SIG-M5 treated with dmso at 0.1 percent for 504 hours (cell line): ENCODE data around the gene C1orf105.
"Not testable (repeated sequence)": the region's sequence is repeated elsewhere in the genome, so short reads cannot be mapped to it uniquely, and the experiment has no call there.

Source experiments
- DNase-seq: peaks from one replicate; lab custom pipeline; 2025; ENCODE audit not compliant: unreplicated experiment; lab: John Stamatoyannopoulos, UW

Gene C1orf105, protein sequence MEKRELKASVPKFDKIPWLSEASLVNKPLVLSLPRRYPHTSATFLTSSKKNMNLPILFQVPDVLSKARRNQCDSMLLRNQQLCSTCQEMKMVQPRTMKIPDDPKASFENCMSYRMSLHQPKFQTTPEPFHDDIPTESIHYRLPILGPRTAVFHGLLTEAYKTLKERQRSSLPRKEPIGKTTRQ

DNA sequence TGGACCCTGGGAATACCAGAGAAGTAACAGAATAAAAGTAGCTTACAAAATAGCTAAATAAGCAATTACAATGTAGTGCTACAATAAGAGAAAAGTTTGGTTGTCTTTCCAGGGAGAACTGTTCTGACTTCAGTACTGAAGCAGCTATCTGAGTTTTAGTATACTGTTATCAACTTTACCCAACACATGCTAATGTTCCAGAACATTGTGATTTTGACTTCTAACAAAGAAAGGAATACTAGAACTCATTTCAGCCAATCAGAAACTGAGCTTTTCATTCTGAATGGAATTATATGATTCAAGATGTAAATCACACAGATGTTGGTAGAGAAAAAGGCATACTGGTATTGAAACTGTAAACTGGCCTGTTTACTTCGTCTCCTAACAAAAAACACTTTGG is at the start of gene C1orf105:
TSS of gene C1orf105 (plus strand) at position 301 of the 400 bp plus-strand sequence. CDS start 201 bp downstream, outside the sequence.
- DNase-seq: no peak

DNA sequence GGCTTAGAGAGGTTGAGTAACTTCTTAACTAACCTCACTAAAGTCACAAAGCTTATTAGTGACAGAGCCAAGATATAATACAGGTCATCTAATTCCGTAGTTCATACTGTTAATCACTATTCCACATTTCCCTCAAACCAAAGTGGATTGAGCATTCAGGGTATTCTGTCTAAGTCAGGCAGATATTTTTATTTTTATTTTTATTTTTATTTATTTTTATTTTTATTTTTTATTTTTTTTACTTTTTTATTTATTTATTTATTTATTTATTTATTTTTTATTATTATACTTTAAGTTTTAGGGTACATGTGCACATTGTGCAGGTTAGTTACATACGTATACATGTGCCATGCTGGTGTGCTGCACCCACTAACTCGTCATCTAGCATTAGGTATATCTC is 48.8 kb upstream of the C1orf105 start:
- not testable (repeated sequence) for DNase-seq

DNA sequence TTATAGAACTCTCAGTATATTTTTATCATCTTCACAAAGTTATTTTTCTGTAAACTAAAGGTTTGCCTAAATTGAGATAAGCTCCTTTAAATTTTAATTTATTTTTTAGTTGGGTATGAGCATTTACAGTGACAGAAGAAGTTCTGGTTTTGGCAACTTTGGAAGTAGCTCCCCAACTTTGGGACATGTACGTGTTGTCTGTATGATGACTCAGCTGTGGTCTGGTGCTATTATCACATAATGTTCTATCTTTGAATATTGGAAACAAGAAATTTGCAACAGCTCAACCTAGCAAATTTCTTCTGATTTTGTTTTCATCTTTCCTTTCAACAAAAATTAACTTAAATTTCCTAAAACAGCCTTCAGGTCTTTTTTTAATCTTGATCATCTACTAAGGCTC is 46.6 kb upstream of the C1orf105 start:
- no peak for DNase-seq

DNA sequence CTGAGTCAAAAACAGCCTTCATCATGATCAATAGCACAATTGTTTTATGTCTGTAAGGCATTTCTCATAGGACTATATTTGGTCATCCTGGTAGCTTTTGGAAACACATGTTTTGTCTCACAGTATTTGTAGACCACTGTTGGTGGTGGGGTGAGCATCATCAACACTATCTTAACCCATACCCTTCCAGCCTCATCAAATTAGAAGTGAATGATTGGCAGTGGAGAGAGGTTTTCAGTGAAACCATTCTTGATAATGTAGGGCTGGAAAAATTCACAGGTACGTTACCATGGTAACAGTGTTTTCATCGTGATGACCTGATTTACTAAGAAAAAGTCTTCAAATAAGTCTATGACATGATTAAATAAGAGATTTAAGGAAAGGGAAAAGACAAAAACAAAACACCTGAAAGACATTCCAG is 45.3 kb upstream of the C1orf105 start:
- no peak for DNase-seq

DNA sequence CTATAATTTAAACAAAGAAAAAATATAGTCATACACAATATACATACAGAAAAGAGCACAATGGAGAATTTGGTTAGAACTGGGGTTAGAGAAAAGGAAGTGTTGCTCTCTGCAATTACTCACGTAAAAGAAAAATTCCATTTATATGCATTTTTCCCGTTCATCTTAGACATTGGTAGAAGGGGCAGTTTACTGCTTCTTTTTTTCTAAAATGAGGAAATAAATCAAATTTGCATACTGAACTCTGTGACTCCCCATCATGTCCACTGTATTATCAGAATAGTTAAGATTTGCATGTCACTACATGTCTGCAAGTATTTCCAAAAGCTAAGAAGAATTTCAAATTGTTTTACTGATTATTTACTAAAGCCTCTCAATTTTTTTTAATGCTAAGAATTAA is 44.1 kb upstream of the C1orf105 start:
- DNase-seq: no peak

DNA sequence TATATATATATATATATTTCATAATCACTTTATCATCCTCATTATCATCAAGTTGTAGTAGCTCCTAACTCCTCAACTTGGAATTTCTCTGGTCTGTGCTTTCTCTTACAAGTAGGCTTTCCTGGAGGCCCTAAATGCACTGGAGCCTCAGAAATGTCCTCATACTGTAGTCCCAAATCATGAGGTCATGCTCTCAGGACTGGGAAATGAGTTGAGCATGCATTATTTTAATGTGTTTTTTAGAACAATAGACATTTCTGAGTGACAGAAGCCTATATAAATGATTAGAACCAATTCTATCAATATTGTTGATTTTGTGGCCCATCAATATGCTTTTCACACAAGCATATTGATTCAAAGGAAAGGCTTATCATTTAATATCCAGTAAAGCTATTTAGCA is 42.9 kb upstream of the C1orf105 start:
- no peak for DNase-seq

DNA sequence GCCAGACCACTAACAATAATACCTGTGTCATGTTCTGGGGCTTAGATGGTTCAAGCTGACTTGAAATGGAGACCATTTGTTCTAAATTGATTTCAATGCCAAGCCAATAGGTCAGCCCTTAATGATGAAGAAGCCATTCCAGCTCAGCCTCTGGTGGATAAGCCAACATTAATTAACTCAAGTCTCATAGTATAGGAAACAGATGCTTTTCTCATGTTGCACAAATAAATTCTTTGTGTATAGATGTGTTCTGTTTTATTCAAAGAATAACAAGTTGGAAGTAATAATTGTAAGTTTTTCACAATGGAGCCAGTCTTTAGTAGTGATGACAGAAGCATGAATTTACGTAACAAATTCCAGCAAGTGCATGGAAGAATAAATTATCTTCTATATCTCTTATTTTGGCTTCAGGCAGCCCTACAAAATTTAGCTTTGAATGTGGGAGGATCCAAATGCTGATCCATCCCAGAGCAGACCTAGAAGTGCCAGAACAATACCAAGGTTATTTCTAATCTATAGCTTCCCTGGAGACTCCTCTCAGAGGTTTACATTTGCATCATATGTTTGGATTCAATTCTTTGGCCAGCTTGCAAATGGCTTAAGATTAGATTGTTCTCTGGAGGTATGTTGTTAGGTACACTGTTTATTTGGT is 42.2 kb upstream of the C1orf105 start:
- no peak for DNase-seq

DNA sequence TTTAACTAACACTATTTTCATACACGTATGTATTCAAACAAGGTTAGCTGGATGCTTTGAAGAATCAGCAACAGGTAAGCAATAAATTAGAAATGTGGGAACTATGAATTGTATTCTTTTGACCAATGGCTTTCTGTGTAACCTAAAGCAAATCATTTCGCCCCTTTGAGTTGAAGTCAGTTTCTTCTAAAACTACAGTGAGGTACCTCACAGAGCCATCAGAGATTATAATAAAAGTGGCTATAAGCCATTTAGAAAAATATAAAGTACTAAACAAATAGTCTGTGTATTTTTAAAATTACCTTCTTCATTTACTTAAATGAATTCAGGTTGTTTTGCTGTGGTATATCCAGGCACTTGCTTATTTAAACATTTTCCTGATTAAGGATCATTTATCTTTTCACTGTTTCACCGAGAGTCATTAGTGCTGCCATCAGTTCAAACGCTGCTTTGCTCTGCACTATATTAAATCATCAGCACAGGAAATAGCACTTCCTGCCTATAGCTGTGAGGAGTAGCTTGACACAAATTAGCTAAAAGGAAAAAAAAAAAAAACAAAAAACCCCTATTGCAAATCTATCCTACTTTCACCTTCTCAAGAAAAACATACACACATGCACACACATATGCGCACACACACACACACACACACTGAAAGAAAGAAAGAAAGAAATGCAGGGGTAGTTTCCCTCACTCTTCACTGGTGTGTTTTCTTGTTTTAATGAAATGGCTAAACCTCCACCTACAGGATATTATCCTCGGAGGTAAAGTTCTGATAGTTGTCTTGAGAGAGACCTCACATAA is 39.8 kb upstream of the C1orf105 start:
- no peak for DNase-seq

DNA sequence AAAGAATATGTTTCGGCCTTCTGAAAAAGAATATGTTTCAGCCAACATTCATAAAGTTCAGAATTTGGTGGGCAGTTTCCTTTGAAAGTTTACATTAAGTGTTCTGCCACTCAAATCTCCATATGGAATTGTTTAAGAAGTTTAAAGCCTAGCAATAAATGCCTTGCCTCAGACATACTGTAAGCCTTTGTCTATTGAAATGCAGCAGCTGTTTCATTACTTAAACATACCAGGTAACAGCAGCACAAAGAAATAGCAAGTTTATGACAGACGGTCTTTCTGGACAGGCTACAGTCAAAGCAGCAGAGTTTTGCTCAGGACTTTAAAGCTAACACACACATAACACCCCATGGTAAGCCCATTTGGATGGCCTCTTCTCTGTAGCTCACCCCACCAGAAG is 38.5 kb upstream of the C1orf105 start:
- DNase-seq: no peak

DNA sequence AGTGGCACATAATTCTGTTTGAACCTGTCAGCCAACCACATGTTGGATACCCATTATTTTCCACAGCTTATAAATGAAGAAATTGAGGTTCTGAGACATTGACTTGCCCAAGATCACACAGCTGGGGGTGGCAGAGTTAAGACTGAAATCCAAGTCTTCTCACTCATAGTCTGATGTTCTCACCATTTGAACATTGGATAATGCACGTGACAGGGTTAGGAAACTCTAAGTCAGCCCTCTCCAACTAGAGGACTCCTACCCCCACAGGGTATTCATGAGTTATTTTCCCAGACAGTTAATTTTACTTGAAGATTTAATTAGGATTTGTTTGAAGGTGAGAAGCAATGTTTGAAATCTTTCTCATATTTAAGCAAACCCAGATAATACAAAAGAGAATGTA is 38.1 kb upstream of the C1orf105 start:
- no peak for DNase-seq

DNA sequence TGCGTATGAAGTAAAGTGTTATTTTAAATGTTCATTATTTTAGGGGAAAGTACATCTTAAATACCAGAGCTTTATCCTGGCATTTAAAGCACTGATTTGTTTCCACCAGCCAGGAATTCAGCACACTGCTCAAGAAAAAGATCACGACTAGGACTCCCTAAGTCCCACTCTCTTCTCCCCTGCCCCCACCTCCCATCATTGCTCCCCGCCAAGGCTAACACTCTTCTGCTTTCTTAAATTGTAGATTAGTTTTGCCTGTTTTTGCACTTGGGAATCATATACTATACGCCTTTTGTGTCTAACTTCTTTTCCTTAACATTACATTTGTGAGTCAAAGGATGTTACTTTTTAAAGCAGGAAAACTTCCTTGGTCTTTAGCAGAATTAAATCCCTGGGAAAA is 37.5 kb upstream of the C1orf105 start:
- no peak for DNase-seq

DNA sequence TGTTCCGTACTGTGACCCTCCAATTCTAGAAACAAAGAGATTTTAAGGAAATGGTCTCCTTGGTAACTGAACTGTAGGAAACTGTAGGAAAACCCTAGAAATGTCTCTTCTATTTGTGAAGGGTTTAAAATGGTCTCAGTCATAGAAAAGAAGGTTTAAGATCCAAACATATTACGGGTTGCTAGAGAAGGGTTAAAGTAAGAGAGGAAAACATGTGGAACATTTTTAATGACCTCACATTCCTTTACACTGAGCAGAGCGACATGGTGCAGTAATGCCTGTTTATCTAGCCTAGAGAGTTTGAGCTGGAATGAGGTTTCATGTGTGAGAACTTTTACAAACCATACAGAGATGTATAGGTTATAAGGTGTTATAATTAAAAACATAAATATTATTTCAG is 36.9 kb upstream of the C1orf105 start:
- no peak for DNase-seq

DNA sequence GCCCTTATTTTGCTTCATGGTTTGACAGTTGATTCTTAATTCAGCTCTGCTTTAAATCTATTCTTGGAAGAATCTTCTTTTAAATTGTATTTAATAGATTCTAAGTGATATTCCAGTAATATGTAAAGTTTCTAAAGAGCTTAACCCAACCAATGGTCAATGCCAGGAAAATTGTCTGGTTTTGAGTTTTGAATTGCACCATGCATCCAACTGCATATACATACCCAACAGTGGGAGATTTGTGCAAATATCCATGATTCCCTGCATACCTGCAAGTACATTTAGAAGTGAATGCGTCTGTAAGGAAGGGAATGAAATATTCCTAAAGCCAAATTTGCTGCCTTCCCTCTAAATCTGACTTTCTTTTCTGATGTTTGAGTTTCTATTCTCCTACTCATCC is 35.8 kb upstream of the C1orf105 start:
- no peak for DNase-seq

DNA sequence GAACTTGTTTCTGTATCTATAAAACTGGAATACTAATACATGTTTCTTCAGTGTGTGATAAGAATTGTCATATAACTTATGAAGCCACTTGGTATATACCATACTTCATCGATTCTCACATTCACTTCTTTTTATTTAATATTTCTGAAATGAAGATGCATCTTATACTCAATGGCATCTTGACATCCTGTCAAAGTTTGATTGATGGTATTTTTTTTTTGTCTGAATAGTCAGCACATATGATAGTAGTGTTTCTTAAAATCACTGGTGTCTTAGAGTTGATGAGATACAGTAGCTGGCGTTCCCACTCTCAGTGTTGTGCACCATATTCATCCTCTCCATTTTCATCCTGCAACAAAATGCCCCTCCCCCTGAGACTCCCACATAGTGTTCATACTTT is 34.4 kb upstream of the C1orf105 start:
- no peak for DNase-seq

DNA sequence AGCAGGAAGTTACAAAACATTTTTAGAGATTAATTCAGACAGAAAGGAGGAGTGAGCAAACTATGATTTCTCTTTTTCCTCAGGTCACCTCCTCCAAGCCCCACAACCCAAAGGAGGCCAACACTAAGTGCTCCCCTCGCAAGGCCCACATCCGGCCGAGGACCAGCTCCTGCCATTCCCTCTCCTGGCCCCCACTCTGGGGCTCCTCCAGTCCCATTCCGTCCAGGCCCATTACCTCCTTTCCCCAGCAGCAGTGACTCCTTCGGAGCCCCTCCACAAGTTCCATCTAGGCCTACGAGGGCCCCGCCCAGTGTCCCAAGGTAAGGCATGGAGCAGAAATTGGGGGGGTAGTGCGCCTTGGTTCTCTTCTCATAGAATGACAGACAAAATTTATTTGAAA is 32.0 kb upstream of the C1orf105 start:
- no peak for DNase-seq

DNA sequence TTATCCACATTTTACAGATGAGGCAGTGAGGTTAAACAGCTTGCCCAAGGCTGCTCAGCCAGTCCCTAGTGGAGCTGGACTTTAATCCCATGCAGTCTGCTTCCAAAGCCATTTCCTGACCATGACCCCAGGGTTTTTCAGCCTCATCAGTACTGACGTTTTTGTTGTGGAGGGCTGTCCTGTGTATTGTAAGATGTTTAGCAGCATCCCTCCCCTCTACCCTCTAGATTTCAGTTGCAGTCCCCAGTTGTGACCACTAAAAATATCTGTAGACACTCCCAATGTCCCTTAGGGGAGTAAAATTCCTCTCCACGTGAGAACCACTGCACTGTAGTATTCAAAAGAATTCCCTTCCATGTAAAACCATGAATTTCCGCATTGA is 30.2 kb upstream of the C1orf105 start:
- DNase-seq: no peak

DNA sequence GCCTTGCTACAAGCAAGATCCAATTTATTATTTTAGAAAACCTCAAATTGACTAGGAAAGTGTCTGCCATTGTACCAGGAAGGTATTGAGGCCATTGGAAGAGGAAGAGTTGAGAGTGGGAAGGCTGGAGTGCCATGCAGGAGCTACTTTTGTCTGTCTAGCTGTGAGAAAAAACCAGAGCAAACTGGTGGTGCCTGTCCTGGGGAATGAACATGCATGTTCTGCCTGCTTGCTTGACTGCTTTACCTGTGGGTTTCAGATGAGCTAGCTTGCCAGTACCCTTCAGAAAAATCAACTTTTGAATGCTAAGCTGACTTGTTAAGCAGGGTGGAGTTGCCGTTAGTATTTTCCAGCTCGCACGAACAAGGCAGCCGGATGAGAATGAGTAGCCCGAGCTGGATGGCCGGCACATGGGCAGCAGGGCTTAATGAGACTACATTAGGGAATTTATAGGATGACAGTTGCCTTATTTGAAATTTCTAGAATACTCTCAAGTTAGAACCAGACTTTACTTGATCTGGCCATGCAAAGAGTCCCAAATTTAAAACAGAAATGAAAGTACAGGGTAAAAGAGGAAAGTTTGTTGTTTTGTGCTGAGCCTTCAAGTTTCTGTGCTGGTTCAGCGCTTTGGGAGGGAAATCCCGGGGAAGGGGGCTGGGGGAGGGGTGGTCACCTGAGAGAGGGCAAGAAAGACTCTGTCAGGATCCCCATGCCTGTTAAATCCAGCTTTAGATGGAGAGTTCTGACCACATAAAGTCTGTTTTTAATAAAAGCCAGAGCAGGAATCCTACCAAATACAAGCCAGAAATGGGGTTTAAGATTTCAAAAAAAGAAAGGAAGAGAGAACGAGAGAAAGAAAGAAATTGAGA is 29.6 kb upstream of the C1orf105 start:
- no peak for DNase-seq

DNA sequence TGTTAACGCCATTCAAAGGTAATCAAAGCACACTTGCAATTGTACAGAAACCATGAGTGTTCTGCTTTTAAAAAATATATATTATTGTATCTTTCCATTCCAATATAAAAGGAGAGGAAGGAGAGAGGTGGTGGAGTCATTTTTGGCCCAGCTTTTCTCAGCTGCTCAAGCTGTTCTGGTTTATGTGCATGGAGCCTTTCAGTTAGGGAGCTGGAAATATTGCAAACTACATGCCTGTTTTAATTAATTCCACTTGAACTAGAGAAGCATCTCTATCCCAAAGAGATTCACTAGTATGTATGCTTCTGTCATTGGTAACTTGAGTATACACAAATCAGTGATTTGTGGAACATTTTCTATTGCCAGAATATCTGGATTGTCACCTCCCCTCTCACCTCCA is 28.5 kb upstream of the C1orf105 start:
- DNase-seq: no peak

DNA sequence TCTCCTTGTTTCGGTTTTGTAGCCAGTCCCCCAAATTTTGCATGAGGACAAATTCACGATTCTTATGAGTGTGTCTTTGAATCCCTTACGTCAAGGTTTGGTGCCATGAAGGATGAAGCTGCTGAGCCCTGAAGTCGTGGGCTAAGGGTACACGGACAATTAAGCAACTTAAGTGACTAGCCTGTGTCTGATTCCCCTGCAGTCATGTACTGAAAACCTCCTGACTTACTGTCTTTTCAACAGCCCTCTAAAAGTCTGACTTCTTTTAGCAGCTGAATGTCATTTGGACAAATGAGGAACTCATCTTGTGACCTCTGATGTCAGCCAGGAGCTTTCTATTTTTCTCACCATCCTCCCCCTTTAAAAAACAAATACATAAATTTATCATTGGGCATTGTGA is 27.1 kb upstream of the C1orf105 start:
- no peak for DNase-seq

DNA sequence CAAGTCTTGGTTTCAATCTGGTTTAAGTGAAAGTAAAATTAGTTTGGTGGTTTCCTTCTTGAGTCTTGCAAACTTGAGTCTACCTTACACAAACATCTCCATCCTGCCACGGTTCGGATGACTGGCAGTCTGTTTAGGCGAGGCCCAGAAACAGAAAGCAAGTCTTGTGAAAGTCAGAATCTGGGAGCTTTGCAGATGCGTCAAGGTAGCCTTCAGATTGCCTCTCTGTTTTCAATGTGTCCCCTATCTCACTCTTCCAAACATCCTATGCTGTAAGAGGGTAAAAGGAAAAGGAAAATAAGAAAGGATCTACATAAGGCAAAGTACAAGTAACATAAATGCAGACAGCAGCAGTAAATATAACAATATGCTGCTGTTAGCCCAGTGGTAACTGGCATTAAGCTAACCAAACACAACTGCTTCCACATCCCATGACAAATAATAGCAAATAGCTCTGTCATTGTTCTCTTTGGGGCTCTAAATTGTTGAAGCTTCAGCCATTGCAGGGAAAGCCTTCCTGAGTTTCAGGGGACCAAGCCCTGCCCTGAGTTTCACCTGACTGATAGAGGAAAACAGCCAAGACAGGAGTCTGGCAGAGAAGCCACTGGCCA is 26.2 kb upstream of the C1orf105 start:
- DNase-seq: no peak

DNA sequence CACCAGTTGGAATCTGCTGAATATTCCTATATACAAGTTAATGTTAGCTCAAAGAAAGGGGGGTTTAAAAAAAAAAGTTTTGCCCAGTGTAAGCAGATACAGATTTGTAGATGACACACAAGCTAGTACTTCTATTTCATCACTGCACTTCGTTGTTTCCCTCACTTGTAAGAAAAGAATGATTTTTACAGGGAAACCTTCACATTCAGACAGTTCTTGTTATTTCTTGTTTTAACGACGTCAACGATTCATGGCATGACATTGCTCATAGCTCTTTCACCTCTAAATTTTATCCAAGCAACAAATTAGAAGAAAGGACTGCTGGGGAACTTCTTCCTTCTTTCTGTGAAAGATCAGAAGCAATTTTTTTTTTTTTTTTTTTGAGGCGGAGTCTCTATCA is 25.7 kb upstream of the C1orf105 start:
- no peak for DNase-seq
